Measurements from ENCODE around the gene SRPK2. TPM values are rescaled to one million over a fixed set of nuclear protein-coding genes. Genes with fewer than 3 reads are reported as not detected.
A peak's percentile ranks its signal among the peaks of the same experiment; 100 is the strongest.

Gene SRPK2
- total RNA-seq, 2 donors from 2014 or later = 60.3 to 76.2 TPM

GRCh38 chr7:105153531-105153930, 235.2 kb downstream of the SRPK2 start:
- Histone ChIP-seq H3K27ac (ENCODE audit: low read depth, low read length) (no peak overlapping the region), H3K9ac (ENCODE audit: extremely low read depth, low read length, poor library complexity, severe bottlenecking) (no peak overlapping the region), H3K4me1 (ENCODE audit: control insufficient read depth, insufficient read depth, low read length) (no peaks in the 10 kb centered on the region), H3K4me3 (ENCODE audit: low read length) (no peak overlapping the region), H3K27me3 (ENCODE audit: control insufficient read depth, insufficient read depth, low read length, poor library complexity, severe bottlenecking) (no peaks in the 10 kb centered on the region), H3K9me3 (ENCODE audit: control insufficient read depth, low read length) (no peaks in the 10 kb centered on the region), H3K36me3 (ENCODE audit: control insufficient read depth, insufficient read depth, low read length) (peaks cover 6% of the 10 kb centered on the region)
- DNase-seq = no peak
- Mint-ChIP-seq H3K9me3 (no peaks in the 10 kb centered on the region), H3K4me1 (no peaks in the 10 kb centered on the region), H3K27me3 (ENCODE audit: insufficient read depth) (no peaks in the 10 kb centered on the region), H3K36me3 (ENCODE audit: low read depth) (peaks cover 3% of the 10 kb centered on the region), H3K4me3 (no peak overlapping the region), H3K27ac (peak overlapping the region; percentile 64)
- whole genome bisulfite sequencing, 2 experiments (ENCODE audit: insufficient coverage in 1 of 2, insufficient read length in 1 of 2) = 93 to 100% methylated on average over 4 to 6 of the region's 6 CpGs
- TF ChIP-seq, protein P1, sequence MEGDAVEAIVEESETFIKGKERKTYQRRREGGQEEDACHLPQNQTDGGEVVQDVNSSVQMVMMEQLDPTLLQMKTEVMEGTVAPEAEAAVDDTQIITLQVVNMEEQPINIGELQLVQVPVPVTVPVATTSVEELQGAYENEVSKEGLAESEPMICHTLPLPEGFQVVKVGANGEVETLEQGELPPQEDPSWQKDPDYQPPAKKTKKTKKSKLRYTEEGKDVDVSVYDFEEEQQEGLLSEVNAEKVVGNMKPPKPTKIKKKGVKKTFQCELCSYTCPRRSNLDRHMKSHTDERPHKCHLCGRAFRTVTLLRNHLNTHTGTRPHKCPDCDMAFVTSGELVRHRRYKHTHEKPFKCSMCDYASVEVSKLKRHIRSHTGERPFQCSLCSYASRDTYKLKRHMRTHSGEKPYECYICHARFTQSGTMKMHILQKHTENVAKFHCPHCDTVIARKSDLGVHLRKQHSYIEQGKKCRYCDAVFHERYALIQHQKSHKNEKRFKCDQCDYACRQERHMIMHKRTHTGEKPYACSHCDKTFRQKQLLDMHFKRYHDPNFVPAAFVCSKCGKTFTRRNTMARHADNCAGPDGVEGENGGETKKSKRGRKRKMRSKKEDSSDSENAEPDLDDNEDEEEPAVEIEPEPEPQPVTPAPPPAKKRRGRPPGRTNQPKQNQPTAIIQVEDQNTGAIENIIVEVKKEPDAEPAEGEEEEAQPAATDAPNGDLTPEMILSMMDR (conservative IDR thresholded peaks at IDR 0.05) = no peak

DNA sequence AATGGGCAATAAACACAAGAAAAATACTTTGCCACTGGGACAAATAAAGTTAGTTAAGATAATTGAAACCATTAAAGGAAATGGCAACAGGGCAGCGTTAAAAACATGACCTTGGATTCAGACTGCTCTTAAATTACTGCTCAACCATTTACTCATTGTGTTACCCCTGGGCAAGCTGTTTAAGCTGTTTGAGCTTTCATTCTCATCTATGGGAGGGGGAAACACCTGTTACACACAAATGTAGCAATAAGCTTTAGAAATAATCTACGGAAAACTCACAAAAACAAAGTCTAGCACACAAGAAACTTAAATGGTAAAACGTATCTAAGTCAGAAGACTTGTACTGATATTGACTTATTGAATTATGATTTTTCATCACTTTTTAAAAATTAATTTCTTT, 237.6 kb downstream of the SRPK2 start:
- no peak overlapping the region for H3K27ac Mint-ChIP-seq
- no peaks in the 10 kb centered on the region for H3K9me3 ChIP-seq (ENCODE audit: control insufficient read depth, low read length)

GRCh38 chr7:105149827-105150226, 238.9 kb downstream of the SRPK2 start:
- Histone ChIP-seq H3K4me3 (ENCODE audit: low read length) (no peak overlapping the region), H3K27me3 (ENCODE audit: control insufficient read depth, insufficient read depth, low read length, poor library complexity, severe bottlenecking) (no peaks in the 10 kb centered on the region), H3K9ac (ENCODE audit: extremely low read depth, low read length, poor library complexity, severe bottlenecking) (no peak overlapping the region), H3K36me3 (ENCODE audit: control insufficient read depth, insufficient read depth, low read length) (peaks cover 9% of the 10 kb centered on the region), H3K9me3 (ENCODE audit: control insufficient read depth, low read length) (no peaks in the 10 kb centered on the region), H3K4me1 (ENCODE audit: control insufficient read depth, insufficient read depth, low read length) (no peaks in the 10 kb centered on the region), H3K27ac (ENCODE audit: low read depth, low read length) (no peak overlapping the region)
- WGBS, 2 experiments (ENCODE audit: insufficient coverage in 1 of 2, insufficient read length in 1 of 2) = 85 to 93% methylated on average over 3 of the region's 3 CpGs
- Mint-ChIP-seq H3K27ac (no peak overlapping the region), H3K36me3 (ENCODE audit: low read depth) (peaks cover 6% of the 10 kb centered on the region), H3K4me3 (no peak overlapping the region), H3K9me3 (no peaks in the 10 kb centered on the region), H3K27me3 (ENCODE audit: insufficient read depth) (no peaks in the 10 kb centered on the region), H3K4me1 (no peaks in the 10 kb centered on the region)
- TF ChIP-seq, protein P1 (conservative IDR thresholded peaks at IDR 0.05) = no peak
- no peak for DNase-seq

More for the DNA sequence above, 237.6 kb downstream of the SRPK2 start:
- Mint-ChIP-seq H3K36me3 (ENCODE audit: low read depth) (peaks cover 3% of the 10 kb centered on the region), H3K4me3 (no peak overlapping the region), H3K4me1 (no peaks in the 10 kb centered on the region), H3K27me3 (ENCODE audit: insufficient read depth) (no peaks in the 10 kb centered on the region), H3K9me3 (no peaks in the 10 kb centered on the region)
- Histone ChIP-seq H3K4me3 (ENCODE audit: low read length) (no peak overlapping the region), H3K9ac (ENCODE audit: extremely low read depth, low read length, poor library complexity, severe bottlenecking) (no peak overlapping the region), H3K4me1 (ENCODE audit: control insufficient read depth, insufficient read depth, low read length) (no peaks in the 10 kb centered on the region), H3K36me3 (ENCODE audit: control insufficient read depth, insufficient read depth, low read length) (no peaks in the 10 kb centered on the region), H3K27ac (ENCODE audit: low read depth, low read length) (no peak overlapping the region), H3K27me3 (ENCODE audit: control insufficient read depth, insufficient read depth, low read length, poor library complexity, severe bottlenecking) (no peaks in the 10 kb centered on the region)
- no peak for DNase-seq
- TF ChIP-seq, protein P1 (conservative IDR thresholded peaks at IDR 0.05) = no peak
- WGBS, 2 experiments (ENCODE audit: insufficient coverage in 1 of 2, insufficient read length in 1 of 2) = 83 to 100% methylated on average over 1 to 3 of the region's 3 CpGs
